SIG-M5 treated with dmso at 0.1 percent for 504 hours (cell line): ENCODE data around the gene RPS6KC1.
"Not testable (repeated sequence)": the region's sequence is repeated elsewhere in the genome, so short reads cannot be mapped to it uniquely, and the experiment has no call there.

ENCODE experiments used
- DNase-seq: peaks from one replicate; lab custom pipeline; 2025; ENCODE audit not compliant: unreplicated experiment; lab: John Stamatoyannopoulos, UW

Gene RPS6KC1

DNA sequence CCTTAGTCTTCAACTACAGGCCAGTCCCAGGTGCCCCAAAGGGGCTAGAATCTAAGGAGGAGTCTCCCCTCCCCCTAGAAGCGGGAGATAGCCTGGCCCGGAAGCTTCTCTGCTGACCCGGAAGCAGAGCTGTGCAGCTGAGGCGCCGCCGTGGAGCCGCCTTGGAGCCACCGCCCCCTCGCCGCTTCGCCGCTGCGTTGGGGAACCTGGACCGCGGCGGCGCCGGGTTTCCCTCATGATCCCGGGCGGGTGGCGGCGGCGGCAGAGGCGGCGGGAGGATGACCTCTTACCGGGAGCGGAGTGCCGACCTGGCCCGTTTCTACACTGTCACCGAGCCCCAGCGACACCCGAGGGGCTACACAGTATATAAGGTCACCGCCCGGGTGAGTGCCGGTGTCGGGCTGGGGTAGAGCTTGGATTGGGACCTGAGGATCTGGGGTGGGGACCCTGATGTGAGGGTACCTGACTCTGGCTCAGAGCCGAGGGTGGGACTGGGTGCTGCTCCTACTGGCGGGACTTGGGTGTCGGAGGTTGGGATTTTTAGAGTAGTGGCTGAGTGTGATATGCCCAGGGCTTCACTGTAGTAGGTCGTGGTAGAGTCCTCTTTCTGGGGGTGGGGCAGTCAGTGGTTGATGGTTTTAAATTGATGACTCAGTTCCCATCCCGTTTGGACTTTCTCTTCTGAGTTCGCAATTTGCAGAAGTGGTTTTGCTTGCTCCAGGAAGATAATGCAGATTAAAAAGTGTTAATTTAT lies at the start of gene RPS6KC1:
RPS6KC1 (plus strand) TSS at position 115 of the 754 bp plus-strand sequence; CDS start at position 279, 164 bp downstream.
- DNase-seq, result peak; percentile 96

GRCh38 chr1:213003256-213003655 lies 47.8 kb upstream of the RPS6KC1 start:
- DNase-seq, result no peak

GRCh38 chr1:213008564-213008963 lies 42.5 kb upstream of the RPS6KC1 start:
- DNase-seq, result no peak

GRCh38 chr1:213014642-213015041 lies 36.4 kb upstream of the RPS6KC1 start:
- peak; percentile 64 for DNase-seq

- DNase-seq, result peak; percentile 98
Observed at GRCh38 chr1:213015099-213016050, 35.7 kb upstream of the RPS6KC1 start, which contains the start of gene ANGEL2. TSS of gene ANGEL2 (minus strand) at chr1:213015867. CDS start at chr1:213015671, 196 bp downstream.

DNA sequence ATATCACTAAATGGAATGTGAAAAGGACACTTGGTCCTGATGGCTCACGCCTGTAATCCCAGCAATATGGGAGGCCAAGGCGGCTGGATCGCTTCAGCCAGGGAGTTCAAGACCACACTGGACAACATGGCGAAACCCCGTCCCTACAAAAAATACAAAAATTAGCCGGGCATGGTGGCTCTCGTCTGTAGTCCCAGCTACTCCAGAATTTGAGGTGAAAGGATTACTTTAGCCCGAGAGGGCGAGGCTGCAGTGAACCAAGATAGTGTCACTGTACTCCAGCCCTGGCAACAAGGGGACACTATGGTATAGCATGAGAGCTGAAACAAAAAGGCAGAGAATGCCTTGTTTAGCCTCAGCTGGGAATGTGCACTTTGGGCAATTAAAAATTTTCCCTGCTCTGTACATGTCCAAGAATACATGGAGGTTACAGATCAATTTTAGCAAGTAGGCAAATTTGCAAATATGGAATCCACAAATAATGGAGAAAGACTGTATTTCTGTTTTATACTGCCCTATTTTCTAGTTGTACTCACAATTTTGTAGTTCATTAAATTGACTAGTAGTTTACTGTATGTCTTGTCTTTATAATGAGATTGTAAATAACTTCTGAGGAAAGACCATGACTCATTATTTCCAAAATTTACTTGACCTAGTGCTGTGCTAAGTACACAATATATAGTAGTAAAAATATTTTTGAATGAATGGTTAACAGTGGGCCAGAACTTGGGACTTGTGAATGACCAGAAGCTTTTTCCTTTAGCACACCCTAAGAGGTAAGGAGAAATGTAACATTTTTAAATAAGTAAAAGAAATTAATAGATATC lies 33.4 kb upstream of the RPS6KC1 start:
- no peak for DNase-seq

DNA sequence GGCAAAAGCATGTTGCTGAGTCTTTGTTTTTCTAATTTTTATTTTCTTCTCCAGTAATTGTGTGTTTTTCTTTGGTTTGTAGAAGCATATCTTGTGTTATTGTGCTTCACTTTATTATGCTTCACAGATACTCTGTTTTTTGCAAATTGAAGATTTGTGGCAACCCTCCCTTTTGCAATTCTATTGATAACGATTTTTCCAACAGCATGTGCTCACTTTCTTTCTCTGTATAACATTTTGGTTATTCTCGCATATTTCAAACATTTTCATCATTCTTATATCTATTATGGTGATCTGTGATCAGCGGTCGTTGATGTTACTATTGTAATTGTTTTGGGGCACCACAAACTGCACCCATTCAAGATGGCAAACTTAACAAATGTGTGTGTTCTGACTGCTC lies 31.6 kb upstream of the RPS6KC1 start:
- no peak for DNase-seq

DNA sequence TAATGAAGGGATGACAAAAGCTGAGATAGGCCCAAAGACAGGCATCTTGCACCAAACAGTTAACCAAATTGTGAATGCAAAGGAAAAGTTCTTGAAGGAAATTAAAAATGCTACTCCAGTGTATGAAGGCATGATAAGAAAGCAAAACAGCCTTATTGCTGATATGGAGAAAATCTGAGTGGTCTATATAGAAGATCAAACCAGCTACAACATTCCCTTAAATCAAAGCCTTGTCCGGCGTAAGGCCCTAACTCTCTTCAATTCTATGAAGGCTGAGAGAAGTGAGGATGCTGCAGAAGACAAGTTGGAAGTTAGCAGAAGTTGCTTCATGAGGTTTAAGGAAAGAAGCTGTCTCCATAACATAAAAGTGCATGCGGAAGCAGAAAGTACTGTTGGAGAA lies 31.0 kb upstream of the RPS6KC1 start:
- DNase-seq, result no peak

DNA sequence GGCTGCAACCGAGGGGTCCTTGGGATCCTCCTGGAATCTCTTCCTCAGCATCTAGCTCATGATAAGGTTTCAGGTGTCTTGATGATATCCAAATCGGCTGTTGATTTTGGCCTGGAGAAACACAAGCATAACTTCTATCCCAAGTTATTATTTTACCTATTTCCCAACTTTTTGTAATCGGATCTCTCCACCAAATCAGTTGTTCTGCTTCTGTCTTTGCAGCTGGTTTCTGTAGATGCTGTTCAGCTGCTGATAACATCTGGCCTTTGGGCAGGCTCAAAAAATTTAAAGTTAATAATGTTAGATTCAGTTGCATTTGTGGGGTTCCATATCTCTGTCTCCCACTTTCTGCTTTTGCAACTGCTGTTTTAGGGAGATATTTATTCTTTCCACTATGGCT lies 24.0 kb upstream of the RPS6KC1 start:
- DNase-seq, result not testable (repeated sequence)

DNA sequence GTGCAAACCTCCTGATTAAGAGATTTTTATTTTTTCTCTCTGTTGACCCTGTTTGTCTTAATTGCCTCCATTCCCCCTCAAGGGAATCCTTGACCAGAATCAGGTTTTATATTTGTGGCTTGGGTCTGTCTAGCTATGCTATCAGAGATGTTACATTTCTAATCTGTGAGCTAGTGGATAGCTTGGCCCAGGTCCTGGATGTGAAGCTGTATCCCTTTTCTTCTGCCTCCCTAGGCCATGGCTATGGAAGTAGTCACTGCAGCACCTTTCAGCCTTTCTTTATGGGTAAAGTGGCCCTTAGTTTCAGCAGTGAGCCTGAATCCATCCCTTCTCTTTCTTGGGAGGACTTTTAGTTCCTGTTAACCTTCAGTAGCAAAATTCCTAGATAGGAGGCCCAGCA lies 18.4 kb upstream of the RPS6KC1 start:
- DNase-seq, result no peak

GRCh38 chr1:213034713-213035112 lies 16.3 kb upstream of the RPS6KC1 start:
- DNase-seq, result no peak

DNA sequence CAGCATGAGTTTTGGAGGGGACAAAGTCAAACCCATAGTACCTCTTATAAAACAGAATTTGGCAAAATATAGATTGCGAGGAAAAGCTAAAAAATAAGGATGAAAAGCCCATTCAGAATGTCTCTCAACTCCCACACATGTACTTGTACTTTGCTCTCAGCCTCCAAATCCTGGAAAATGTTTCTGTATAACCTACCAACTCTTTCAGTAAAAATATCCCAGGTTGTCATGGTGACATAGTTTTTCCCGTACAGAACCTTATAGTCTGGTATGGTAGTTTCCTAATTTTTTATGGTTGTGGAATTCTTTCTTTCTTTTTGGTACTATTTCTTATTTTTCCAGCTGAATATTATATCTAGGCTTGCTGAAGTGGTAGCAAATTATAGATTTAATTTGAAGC lies 15.5 kb upstream of the RPS6KC1 start:
- DNase-seq, result no peak

DNA sequence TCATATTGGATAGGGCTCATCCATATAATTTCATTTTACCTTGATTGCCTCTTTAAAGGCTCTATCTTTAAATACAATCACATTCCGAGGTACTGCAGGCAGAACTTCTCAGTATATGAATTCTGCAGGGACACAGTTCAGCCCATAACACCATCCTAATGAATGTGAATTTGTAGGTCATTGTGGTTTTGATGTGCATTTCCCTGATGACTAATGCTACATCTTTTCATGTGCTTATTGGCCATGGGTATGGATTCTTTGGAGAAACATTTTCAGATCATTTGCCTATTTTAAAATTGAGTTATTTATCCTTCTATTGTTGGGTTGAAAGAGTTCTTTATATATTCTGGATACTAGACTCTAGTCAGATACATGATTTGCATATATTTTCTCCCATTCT lies 9.6 kb upstream of the RPS6KC1 start:
- DNase-seq, result no peak

GRCh38 chr1:213045321-213046226 lies 5.5 kb upstream of the RPS6KC1 start:
- not testable (repeated sequence) for DNase-seq

GRCh38 chr1:213049232-213049631 lies 1.8 kb upstream of the RPS6KC1 start:
- peak; percentile 72 for DNase-seq

DNA sequence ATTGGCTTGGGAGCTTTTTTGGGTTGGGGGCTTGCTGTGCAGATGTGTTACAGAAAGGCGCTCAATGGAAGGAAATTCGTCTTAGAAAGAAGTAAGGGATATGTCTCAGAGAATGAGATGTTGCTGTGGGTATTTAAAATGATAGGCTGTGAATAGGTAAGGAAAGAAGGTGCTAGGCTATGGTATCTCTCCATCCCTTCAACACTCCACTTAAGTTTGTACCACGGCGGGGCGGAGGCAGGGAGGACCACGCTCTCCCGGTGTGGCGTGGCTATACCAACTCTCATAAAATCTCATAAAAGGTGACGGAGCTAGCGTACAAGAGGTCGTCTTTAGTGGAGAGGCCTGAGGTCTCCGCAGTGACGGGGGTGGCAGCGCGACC lies 305 bp upstream of the RPS6KC1 start:
- no peak for DNase-seq

DNA sequence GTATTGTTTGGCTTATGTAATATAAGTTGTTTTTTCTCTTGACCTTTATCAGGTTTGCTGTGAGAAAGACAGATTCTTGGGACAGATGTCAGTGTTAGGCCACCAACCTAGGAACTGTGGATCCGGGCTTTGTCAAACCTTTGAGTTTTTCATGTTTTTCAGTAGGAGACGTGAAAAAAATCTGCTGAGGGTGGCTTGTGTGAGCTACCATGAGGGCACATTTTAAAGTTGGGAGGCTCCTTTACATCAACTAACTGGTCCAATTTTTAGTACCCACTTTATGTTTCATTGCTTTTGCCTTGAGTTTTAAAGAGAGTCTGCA lies 801 bp downstream of the RPS6KC1 start:
- DNase-seq, result no peak

GRCh38 chr1:213053455-213053854 lies 2.4 kb downstream of the RPS6KC1 start:
- no peak for DNase-seq

- DNase-seq, result no peak
Observed at GRCh38 chr1:213054142-213054541, 3.1 kb downstream of the RPS6KC1 start.
